22Rv1 (cell line): ENCODE results near the gene PPP6R1.

Source experiments
- CTCF ChIP-seq: fragments of 450-650 bp; IDR thresholded peaks from 2 replicates; pipeline ENCODE4 v1.5.1; 2017; ENCODE audit warnings: mild to moderate bottlenecking
- ZFX ChIP-seq: fragments of 450-650 bp; IDR thresholded peaks from 2 replicates; pipeline ENCODE4 v1.6.1; 2017; ENCODE audit warnings: antibody characterized with exemption, borderline replicate concordance

- TF ChIP-seq CTCF = no peak
- TF ChIP-seq ZFX = no peak
Observed at GRCh38 chr19:55228015-55228391, 30.8 kb downstream of the PPP6R1 start.
